ENCODE data around the gene MAD1L1. TPM values are rescaled to one million over a fixed set of nuclear protein-coding genes. Genes with fewer than 3 reads are reported as not detected.

Gene MAD1L1
- total and polyA plus RNA-seq, 2 of the 4 experiments (the other 2 are of a cell fraction), result 29.0 to 40.9 TPM

- 93% methylated on average over 6 of the region's 23 CpGs; no CpG with 5 or more reads in 1 of the 2 experiments for WGBS, 2 experiments (ENCODE audit: extremely low coverage in 2 of 2, insufficient read length in 1 of 2)
- no peak overlapping the region for H2BK15ac ChIP-seq (ENCODE audit: low read depth, low read length)
- no peak overlapping the region for H3K27ac ChIP-seq (ENCODE audit: insufficient read depth, low read length)
- peaks cover 17% of the 10 kb centered on the region for H3K4me1 ChIP-seq (ENCODE audit: control insufficient read depth, insufficient read depth, low read length)
- CTCF ChIA-PET, result no interaction called here
- H2BK20ac ChIP-seq (ENCODE audit: low read depth, low read length), result no peak overlapping the region
- H3K79me1 ChIP-seq (ENCODE audit: low read depth in 1 of 2, low read length in 2 of 2), result peaks cover 0 to 16% of the 10 kb centered on the region in 2 experiments; a peak in 1 of 4 replicates
- intact Hi-C loops (cut with micrococcal nuclease), result no loop called here
- H2BK120ac ChIP-seq (ENCODE audit: low read depth, low read length), result no peak overlapping the region
- no peak for TF ChIP-seq USF2 (IDR thresholded peaks at IDR 0.05; ENCODE audit: low read depth, low read length)
- no peak for TF ChIP-seq RAD21 (IDR thresholded peaks at IDR 0.05; ENCODE audit: low read length)
- TF ChIP-seq POLR2A (IDR thresholded peaks at IDR 0.05; ENCODE audit: low read depth, low read length), result no peak
- no peak for TF ChIP-seq MXI1 (IDR thresholded peaks at IDR 0.05; ENCODE audit: borderline replicate concordance, low read depth, low read length)
- TF ChIP-seq MAFK (IDR thresholded peaks at IDR 0.05; ENCODE audit: low read depth, low read length), result no peak
- no peak for TF ChIP-seq NFE2L2 (IDR thresholded peaks at IDR 0.05; ENCODE audit: low read depth, low read length)
- TF ChIP-seq, protein P1, sequence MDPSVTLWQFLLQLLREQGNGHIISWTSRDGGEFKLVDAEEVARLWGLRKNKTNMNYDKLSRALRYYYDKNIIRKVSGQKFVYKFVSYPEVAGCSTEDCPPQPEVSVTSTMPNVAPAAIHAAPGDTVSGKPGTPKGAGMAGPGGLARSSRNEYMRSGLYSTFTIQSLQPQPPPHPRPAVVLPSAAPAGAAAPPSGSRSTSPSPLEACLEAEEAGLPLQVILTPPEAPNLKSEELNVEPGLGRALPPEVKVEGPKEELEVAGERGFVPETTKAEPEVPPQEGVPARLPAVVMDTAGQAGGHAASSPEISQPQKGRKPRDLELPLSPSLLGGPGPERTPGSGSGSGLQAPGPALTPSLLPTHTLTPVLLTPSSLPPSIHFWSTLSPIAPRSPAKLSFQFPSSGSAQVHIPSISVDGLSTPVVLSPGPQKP (IDR thresholded peaks at IDR 0.05; ENCODE audit: borderline replicate concordance, low read depth, low read length), result no peak
- TF ChIP-seq MAZ (IDR thresholded peaks at IDR 0.05; ENCODE audit: borderline replicate concordance, low read depth, low read length), result no peak
- no peak for TF ChIP-seq BHLHE40 (IDR thresholded peaks at IDR 0.05; ENCODE audit: low read depth, low read length)
- no peak for TF ChIP-seq RFX5 (IDR thresholded peaks at IDR 0.05; ENCODE audit: low read depth, low read length)
- no peak for TF ChIP-seq CEBPB (IDR thresholded peaks at IDR 0.05; ENCODE audit: low read depth, low read length)
- TF ChIP-seq SMC3 (IDR thresholded peaks at IDR 0.05; ENCODE audit: low read depth, low read length), result no peak
- TF ChIP-seq FOS (IDR thresholded peaks at IDR 0.05; ENCODE audit: low read depth, low read length), result no peak
- TF ChIP-seq, protein P2, sequence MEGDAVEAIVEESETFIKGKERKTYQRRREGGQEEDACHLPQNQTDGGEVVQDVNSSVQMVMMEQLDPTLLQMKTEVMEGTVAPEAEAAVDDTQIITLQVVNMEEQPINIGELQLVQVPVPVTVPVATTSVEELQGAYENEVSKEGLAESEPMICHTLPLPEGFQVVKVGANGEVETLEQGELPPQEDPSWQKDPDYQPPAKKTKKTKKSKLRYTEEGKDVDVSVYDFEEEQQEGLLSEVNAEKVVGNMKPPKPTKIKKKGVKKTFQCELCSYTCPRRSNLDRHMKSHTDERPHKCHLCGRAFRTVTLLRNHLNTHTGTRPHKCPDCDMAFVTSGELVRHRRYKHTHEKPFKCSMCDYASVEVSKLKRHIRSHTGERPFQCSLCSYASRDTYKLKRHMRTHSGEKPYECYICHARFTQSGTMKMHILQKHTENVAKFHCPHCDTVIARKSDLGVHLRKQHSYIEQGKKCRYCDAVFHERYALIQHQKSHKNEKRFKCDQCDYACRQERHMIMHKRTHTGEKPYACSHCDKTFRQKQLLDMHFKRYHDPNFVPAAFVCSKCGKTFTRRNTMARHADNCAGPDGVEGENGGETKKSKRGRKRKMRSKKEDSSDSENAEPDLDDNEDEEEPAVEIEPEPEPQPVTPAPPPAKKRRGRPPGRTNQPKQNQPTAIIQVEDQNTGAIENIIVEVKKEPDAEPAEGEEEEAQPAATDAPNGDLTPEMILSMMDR (conservative IDR thresholded peaks at IDR 0.05; ENCODE audit: low read depth, low read length), result no peak
- TF ChIP-seq RCOR1 (IDR thresholded peaks at IDR 0.05; ENCODE audit: insufficient replicate concordance, low read length), result no peak
- TF ChIP-seq CHD1 (IDR thresholded peaks at IDR 0.05; ENCODE audit: low read depth, low read length), result no peak
- H3K36me3 ChIP-seq (ENCODE audit: control insufficient read depth, insufficient read depth, low read length), result no peaks in the 10 kb centered on the region
- H3K27me3 ChIP-seq (ENCODE audit: control insufficient read depth, insufficient read depth, low read length), result no peaks in the 10 kb centered on the region
- H4K5ac ChIP-seq (ENCODE audit: low read depth, low read length), result no peak overlapping the region
- BruUV-seq (replicated peaks), result no TSS peak
- no peak overlapping the region for H3K23ac ChIP-seq (ENCODE audit: low read depth, low read length)
- peaks cover 12% of the 10 kb centered on the region; the same call in 1 of the 2 replicates for H3K9me1 ChIP-seq (ENCODE audit: insufficient read depth, low read length)
- H3K4ac ChIP-seq (ENCODE audit: low read depth, low read length), result no peak overlapping the region
- in situ Hi-C loops (cut with MboI; ENCODE audit: low sequenced_read_pairs), result no loop called here
- H3K4me2 ChIP-seq (ENCODE audit: low read depth, low read length), result no peak overlapping the region
- no peak for DNase-seq
- peak overlapping the region; percentile 48 for H2AK9ac ChIP-seq (replicated peaks; ENCODE audit: low read depth, low read length, poor library complexity)
- no peak overlapping the region for H2AFZ ChIP-seq (replicated peaks; ENCODE audit: low read length, poor library complexity)
- no peak overlapping the region for H3K4me3 ChIP-seq (ENCODE audit: insufficient read depth, low read depth, low read length)
- H3K56ac ChIP-seq (ENCODE audit: extremely low read depth, insufficient read depth, low read length), result no peak overlapping the region
- no peak overlapping the region for H3K9ac ChIP-seq (ENCODE audit: low read depth, low read length)
- no peaks in the 10 kb centered on the region; the same call in 1 of the 2 replicates for H4K20me1 ChIP-seq (ENCODE audit: insufficient read depth, low read length)
- dilution Hi-C loops (cut with HindIII; ENCODE audit: low sequenced_read_pairs, unreplicated experiment), result no loop called here
- no peak overlapping the region for H4K91ac ChIP-seq (ENCODE audit: insufficient read depth, low read depth, low read length)
- no peak overlapping the region for H2AK5ac ChIP-seq (ENCODE audit: low read depth, low read length)
- no peak overlapping the region for H2BK5ac ChIP-seq (ENCODE audit: low read depth, low read length, poor library complexity, severe bottlenecking)
- no peak overlapping the region for H3K18ac ChIP-seq (ENCODE audit: low read depth, low read length)
- H3K14ac ChIP-seq (replicated peaks; ENCODE audit: low read depth, low read length), result no peak overlapping the region
- POLR2A ChIA-PET (ENCODE audit: unreplicated experiment), result no interaction called here
- no peaks in the 10 kb centered on the region for H3K9me3 ChIP-seq (ENCODE audit: control insufficient read depth, insufficient read depth, low read length)
- no peak for ATAC-seq (ENCODE audit: low read depth)
- no peak overlapping the region for H4K8ac ChIP-seq (ENCODE audit: low read depth in 2 of 2, low read length in 2 of 2)
These were observed 314.6 kb downstream of the MAD1L1 start for GRCh38 chr7:1918063-1918645.
